Measurements from ENCODE around the gene CRISPLD2. TPM values are rescaled to one million over a fixed set of nuclear protein-coding genes. Genes with fewer than 3 reads are reported as not detected.

The CRISPLD2 gene
- total RNA-seq, 3 donors from 2014 or later: 94.7 to 386 (median 216) TPM

DNA sequence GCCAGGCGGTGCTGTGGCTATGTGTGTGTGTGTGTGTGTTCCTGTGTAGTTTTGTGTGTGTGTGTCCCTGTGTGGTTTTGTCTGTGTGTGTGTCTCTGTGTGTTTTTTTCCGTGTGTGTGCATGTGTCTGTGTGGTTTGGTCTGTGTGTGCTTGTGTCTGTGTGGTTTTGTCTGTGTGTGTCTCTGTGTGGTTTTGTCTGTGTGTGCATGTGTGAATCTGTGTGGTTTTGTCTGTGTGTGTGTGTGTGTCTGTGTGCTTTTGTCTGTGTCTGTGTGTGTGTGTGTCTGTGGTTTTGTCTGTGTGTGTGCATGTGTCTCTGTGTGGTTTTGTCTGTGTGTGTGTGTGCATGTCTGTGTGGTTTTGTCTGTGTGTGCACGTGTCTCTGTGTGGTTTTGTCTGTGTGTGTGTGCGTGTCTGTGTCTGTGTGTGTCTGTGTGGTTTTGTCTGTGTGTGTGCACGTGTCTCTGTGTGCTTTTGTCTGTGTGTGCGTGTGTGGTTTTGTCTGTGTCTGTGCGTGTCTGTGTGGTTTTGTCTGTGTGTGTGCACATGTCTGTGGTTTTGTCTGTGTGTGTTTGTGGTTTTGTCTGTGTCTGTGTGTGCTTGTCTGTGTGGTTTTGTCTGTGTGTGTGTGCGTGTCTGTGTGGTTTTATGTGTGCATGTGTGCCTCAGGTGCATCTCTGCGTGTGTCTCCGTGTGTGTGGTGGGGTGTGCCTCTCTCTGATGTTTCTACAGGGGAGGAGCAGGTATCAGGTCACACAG, 129.2 kb downstream of the CRISPLD2 start:
- H3K9me3 ChIP-seq: no peaks in the 10 kb centered on the region
- no peaks in the 10 kb centered on the region for H3K27me3 ChIP-seq
- H3K27ac ChIP-seq: no peak overlapping the region
- no peak overlapping the region for H3K4me3 ChIP-seq
- intact Hi-C loops (cut with DNase I; ENCODE audit: low total_unique reads): no loop called here
- no peaks in the 10 kb centered on the region for H3K36me3 ChIP-seq
- no peak for DNase-seq (ENCODE audit: low spot score in 2 of 2)
- no peak for TF ChIP-seq POLR2A (IDR thresholded peaks at IDR 0.05)
- TF ChIP-seq POLR2AphosphoS5 (IDR thresholded peaks at IDR 0.05): no peak
- TF ChIP-seq, protein P1, sequence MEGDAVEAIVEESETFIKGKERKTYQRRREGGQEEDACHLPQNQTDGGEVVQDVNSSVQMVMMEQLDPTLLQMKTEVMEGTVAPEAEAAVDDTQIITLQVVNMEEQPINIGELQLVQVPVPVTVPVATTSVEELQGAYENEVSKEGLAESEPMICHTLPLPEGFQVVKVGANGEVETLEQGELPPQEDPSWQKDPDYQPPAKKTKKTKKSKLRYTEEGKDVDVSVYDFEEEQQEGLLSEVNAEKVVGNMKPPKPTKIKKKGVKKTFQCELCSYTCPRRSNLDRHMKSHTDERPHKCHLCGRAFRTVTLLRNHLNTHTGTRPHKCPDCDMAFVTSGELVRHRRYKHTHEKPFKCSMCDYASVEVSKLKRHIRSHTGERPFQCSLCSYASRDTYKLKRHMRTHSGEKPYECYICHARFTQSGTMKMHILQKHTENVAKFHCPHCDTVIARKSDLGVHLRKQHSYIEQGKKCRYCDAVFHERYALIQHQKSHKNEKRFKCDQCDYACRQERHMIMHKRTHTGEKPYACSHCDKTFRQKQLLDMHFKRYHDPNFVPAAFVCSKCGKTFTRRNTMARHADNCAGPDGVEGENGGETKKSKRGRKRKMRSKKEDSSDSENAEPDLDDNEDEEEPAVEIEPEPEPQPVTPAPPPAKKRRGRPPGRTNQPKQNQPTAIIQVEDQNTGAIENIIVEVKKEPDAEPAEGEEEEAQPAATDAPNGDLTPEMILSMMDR (IDR thresholded peaks at IDR 0.05): no peak
- H3K4me1 ChIP-seq: no peaks in the 10 kb centered on the region

DNA sequence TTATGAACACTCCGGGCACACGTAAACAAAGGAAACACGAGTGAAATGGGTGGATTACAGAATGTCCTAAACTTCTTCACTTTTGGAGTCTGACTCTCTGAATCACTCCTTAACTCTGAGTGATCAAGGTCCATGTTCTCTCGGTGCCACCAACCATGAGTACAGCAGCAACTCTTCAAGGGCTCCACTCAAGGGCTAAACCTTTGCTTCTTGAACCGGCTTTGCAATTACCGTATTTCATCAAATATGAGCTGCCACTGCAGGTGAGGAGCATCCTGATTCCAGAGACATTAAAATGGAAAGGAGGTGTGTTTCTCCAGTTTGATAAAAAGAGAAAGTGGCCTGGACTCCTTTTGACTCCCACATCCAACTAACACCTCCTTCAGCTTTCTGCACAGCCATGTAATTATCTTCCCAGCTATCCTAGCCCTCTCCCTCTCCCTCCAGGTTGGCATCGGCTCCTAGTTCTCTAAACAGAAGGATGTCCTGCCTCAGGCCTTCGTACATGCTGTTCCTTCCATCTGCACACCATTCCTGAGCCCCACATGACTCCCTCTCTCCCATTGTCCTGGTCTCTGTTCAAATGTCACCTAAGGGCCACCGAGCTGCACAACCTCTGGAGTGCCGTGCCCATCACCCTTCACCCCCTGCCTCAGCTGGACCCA, 130.1 kb downstream of the CRISPLD2 start:
- DNase-seq (ENCODE audit: low spot score in 2 of 2): no peak
- H3K27me3 ChIP-seq: no peaks in the 10 kb centered on the region
- H3K4me3 ChIP-seq: no peak overlapping the region
- H3K4me1 ChIP-seq: no peaks in the 10 kb centered on the region
- H3K36me3 ChIP-seq: no peaks in the 10 kb centered on the region
- intact Hi-C loops (cut with DNase I; ENCODE audit: low total_unique reads): loop anchor here (10.0 kb wide), 1 partner anchor 195 kb away; no protein-coding TSS in a partner anchor
- H3K27ac ChIP-seq: no peak overlapping the region
- TF ChIP-seq, protein P1 (IDR thresholded peaks at IDR 0.05): no peak
- no peak for TF ChIP-seq POLR2AphosphoS5 (IDR thresholded peaks at IDR 0.05)
- TF ChIP-seq POLR2A (IDR thresholded peaks at IDR 0.05): no peak
- H3K9me3 ChIP-seq: no peaks in the 10 kb centered on the region

DNA sequence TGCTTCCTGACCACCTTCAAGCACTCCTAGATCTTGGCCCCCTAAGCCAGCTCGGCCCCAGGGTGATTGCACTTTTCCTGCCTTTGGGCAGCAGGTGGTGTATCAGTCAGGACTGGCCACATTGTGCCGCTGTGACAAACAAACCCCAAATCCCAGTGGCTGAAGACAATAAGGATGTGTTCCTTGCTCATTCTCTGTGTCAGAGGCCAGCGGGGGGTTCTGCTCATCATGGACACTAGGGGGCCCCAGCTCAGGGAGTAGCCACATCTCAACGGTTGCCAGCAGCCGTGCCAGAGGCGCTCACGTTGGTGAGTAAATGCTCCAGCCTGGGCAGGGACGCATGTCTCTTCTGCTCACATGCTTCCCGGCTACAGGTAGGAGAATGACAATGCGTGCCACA, 131.1 kb downstream of the CRISPLD2 start:
- DNase-seq (ENCODE audit: low spot score in 2 of 2): no peak
- Histone ChIP-seq H3K9me3 (no peaks in the 10 kb centered on the region), H3K27me3 (no peaks in the 10 kb centered on the region), H3K4me1 (no peaks in the 10 kb centered on the region), H3K36me3 (no peaks in the 10 kb centered on the region), H3K27ac (no peak overlapping the region), H3K4me3 (no peak overlapping the region)
- TF ChIP-seq POLR2AphosphoS5 (IDR thresholded peaks at IDR 0.05): no peak
- TF ChIP-seq POLR2A (IDR thresholded peaks at IDR 0.05): no peak
- TF ChIP-seq, protein P1 (IDR thresholded peaks at IDR 0.05): no peak
- intact Hi-C loops (cut with DNase I; ENCODE audit: low total_unique reads): loop anchor here (10.0 kb wide), 1 partner anchor 196 kb away; no protein-coding TSS in a partner anchor

DNA sequence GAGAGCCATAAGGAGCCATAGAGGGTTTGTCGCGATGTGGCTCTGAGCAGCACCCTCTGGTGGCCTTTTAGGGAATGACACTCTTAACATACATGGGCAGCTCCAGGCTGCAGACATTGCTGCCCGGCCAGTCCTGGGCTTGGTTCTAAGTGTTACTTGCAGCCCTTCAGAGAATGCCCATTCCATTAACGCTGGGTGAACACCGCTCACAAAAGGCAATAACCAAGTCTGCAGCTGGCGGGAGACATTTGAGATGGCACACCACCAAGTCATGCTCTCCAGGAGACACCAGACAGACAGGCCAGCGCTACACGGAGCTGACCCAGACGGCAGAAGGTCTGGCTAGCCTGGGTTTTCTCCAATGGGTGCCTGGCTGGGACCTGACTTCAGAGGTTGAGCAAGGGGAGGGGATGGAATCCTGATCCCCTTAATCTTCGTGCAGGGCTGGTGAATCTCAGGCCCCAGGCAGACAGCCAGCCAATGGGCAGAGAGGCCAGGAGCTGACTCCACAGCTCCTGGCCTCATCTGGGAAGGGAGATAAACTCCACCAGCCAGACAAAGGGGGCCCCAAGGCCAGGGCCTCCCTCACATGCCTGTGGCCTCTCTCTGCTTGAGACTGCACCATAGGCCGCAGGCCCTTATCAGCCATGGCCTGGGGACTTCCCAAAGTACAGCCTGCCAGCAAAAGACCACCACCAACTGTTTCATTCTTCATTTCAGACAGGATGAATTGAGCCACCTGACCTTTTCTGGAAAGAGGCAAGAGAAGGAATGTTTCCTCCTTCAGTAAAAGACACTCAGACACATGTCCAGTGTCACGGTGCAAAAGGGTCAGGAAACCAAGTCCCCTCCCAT, 132.8 kb downstream of the CRISPLD2 start:
- Histone ChIP-seq H3K9me3 (no peaks in the 10 kb centered on the region), H3K36me3 (no peaks in the 10 kb centered on the region), H3K27ac (no peak overlapping the region), H3K4me1 (no peaks in the 10 kb centered on the region), H3K4me3 (no peak overlapping the region), H3K27me3 (no peaks in the 10 kb centered on the region)
- peak; percentile 69 to 71 for DNase-seq (ENCODE audit: low spot score in 2 of 2)
- intact Hi-C loops (cut with DNase I; ENCODE audit: low total_unique reads): loop anchor here (10.0 kb wide), 1 partner anchor 198 kb away; no protein-coding TSS in a partner anchor
- peak in 1 of 3 donors; percentile 49 for TF ChIP-seq POLR2AphosphoS5 (IDR thresholded peaks at IDR 0.05)
- TF ChIP-seq POLR2A (IDR thresholded peaks at IDR 0.05): no peak
- TF ChIP-seq, protein P1 (IDR thresholded peaks at IDR 0.05): peak; percentile 86 to 95 (median 88)
